ENCODE measurements around the gene FLVCR2. TPM values are rescaled to one million over a fixed set of nuclear protein-coding genes. Genes with fewer than 3 reads are reported as not detected.

The FLVCR2 gene
- total RNA-seq, 1 donor from 2014 or later: 6.3 TPM

GRCh38 chr14:75655235-75655634 is 76.8 kb downstream of the FLVCR2 start:
- H3K27me3 Mint-ChIP-seq: no peaks in the 10 kb centered on the region
- H3K36me3 Mint-ChIP-seq (ENCODE audit: insufficient read depth): peaks cover 19% of the 10 kb centered on the region
- no peak overlapping the region for H3K27ac Mint-ChIP-seq
- no peak for DNase-seq (ENCODE audit: low spot score, unreplicated experiment)
- H3K4me3 Mint-ChIP-seq (ENCODE audit: low read depth): no peak overlapping the region
- no peak for TF ChIP-seq CTCF (IDR thresholded peaks at IDR 0.05; ENCODE audit: unreplicated experiment)
- no peaks in the 10 kb centered on the region for H3K9me3 Mint-ChIP-seq (ENCODE audit: low read depth)
- peaks cover 8% of the 10 kb centered on the region for H3K4me1 Mint-ChIP-seq (ENCODE audit: low read depth)

GRCh38 chr14:75657331-75657730 is 78.9 kb downstream of the FLVCR2 start:
- no peaks in the 10 kb centered on the region for H3K27me3 Mint-ChIP-seq
- no peaks in the 10 kb centered on the region for H3K9me3 Mint-ChIP-seq (ENCODE audit: low read depth)
- no peak overlapping the region for H3K4me3 Mint-ChIP-seq (ENCODE audit: low read depth)
- no peak overlapping the region for H3K27ac Mint-ChIP-seq
- H3K36me3 Mint-ChIP-seq (ENCODE audit: insufficient read depth): peaks cover 8% of the 10 kb centered on the region
- no peak for TF ChIP-seq CTCF (IDR thresholded peaks at IDR 0.05; ENCODE audit: unreplicated experiment)
- no peak for DNase-seq (ENCODE audit: low spot score, unreplicated experiment)
- H3K4me1 Mint-ChIP-seq (ENCODE audit: low read depth): peaks cover 15% of the 10 kb centered on the region

GRCh38 chr14:75658957-75659356 is 80.5 kb downstream of the FLVCR2 start:
- Mint-ChIP-seq H3K4me1 (ENCODE audit: low read depth) (peaks cover 17% of the 10 kb centered on the region), H3K36me3 (ENCODE audit: insufficient read depth) (peaks cover 5% of the 10 kb centered on the region), H3K4me3 (ENCODE audit: low read depth) (no peak overlapping the region), H3K27me3 (no peaks in the 10 kb centered on the region), H3K27ac (no peak overlapping the region), H3K9me3 (ENCODE audit: low read depth) (no peaks in the 10 kb centered on the region)
- TF ChIP-seq CTCF (IDR thresholded peaks at IDR 0.05; ENCODE audit: unreplicated experiment): no peak
- DNase-seq (ENCODE audit: low spot score, unreplicated experiment): no peak

GRCh38 chr14:75660238-75660629 is 81.8 kb downstream of the FLVCR2 start:
- TF ChIP-seq CTCF (IDR thresholded peaks at IDR 0.05; ENCODE audit: unreplicated experiment): no peak
- Mint-ChIP-seq H3K9me3 (ENCODE audit: low read depth) (no peaks in the 10 kb centered on the region), H3K27ac (peak overlapping the region; percentile 97)

GRCh38 chr14:75660630-75661498 is 82.4 kb downstream of the FLVCR2 start, which contains the start of the genes ERG28 and TTLL5:
ERG28 (minus strand) TSS chr14:75660876; CDS start chr14:75657502, 3,374 bp downstream.
TTLL5 (plus strand) TSS chr14:75661246; CDS start chr14:75663150, 1,904 bp downstream.
- Mint-ChIP-seq H3K36me3 (ENCODE audit: insufficient read depth) (peaks cover 2% of the 10 kb centered on the region), H3K27me3 (no peaks in the 10 kb centered on the region), H3K9me3 (ENCODE audit: low read depth) (no peaks in the 10 kb centered on the region), H3K4me3 (ENCODE audit: low read depth) (peak within 1 kb of the TSS; percentile 94), H3K4me1 (ENCODE audit: low read depth) (peaks cover 17% of the 10 kb centered on the region), H3K27ac (peak within 1 kb of the TSS; percentile 97)
- no peak for TF ChIP-seq CTCF (IDR thresholded peaks at IDR 0.05; ENCODE audit: unreplicated experiment)
- peak; percentile 93 for DNase-seq (ENCODE audit: low spot score, unreplicated experiment)

More at GRCh38 chr14:75660238-75660629, 81.8 kb downstream of the FLVCR2 start:
- Mint-ChIP-seq H3K4me3 (ENCODE audit: low read depth) (peak overlapping the region; percentile 94), H3K36me3 (ENCODE audit: insufficient read depth) (peaks cover 2% of the 10 kb centered on the region), H3K27me3 (no peaks in the 10 kb centered on the region), H3K4me1 (ENCODE audit: low read depth) (peaks cover 17% of the 10 kb centered on the region)
- DNase-seq (ENCODE audit: low spot score, unreplicated experiment): no peak

Data from progenitor cell of endocrine pancreas (in vitro differentiated cells).